ENCODE data around the gene CASR.

CASR gene

DNA sequence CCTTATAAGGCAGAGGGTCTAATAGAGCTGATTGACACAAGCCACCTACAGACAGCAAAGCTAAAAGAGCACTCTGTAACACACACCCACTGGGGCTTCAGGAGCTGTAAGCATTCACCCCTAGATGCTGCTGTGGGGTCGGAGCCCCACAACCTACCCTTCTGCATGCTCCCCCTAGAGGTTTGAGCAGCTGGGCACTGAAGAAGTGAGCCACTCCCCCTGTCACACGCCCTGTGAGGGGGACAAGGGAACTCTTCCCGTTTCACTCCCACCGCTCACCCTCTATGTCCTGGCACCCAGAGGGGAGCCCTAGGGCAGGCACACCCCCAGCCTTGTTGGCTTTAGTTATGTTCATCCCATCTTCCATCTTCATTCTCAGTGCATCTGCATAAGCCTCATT lies 132.2 kb downstream of the CASR start:
- TF ChIP-seq, protein P1, sequence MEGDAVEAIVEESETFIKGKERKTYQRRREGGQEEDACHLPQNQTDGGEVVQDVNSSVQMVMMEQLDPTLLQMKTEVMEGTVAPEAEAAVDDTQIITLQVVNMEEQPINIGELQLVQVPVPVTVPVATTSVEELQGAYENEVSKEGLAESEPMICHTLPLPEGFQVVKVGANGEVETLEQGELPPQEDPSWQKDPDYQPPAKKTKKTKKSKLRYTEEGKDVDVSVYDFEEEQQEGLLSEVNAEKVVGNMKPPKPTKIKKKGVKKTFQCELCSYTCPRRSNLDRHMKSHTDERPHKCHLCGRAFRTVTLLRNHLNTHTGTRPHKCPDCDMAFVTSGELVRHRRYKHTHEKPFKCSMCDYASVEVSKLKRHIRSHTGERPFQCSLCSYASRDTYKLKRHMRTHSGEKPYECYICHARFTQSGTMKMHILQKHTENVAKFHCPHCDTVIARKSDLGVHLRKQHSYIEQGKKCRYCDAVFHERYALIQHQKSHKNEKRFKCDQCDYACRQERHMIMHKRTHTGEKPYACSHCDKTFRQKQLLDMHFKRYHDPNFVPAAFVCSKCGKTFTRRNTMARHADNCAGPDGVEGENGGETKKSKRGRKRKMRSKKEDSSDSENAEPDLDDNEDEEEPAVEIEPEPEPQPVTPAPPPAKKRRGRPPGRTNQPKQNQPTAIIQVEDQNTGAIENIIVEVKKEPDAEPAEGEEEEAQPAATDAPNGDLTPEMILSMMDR (IDR thresholded peaks at IDR 0.05): no peak
- no peak for TF ChIP-seq ZFX (IDR thresholded peaks at IDR 0.05; ENCODE audit: borderline replicate concordance)

DNA sequence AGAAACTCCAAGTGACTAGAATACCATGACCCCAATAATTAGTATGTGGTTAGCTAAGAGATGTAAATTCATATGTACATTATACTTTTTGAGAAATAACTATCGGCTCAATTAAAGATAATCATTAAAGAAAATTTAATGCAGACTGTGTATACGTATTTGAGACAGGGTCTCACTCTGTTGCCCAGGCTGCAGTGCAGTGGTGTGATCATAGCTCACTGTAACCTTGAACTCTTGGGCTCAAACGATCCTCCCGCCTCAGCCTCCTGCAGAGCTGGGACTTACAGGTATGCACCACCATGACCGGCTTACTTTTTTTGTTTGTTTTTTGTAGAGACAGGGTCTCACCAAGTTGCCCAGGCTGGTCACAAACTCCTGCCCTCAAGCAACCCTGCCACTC lies 132.9 kb downstream of the CASR start:
- TF ChIP-seq, protein P1 (IDR thresholded peaks at IDR 0.05): no peak
- no peak for TF ChIP-seq ZFX (IDR thresholded peaks at IDR 0.05; ENCODE audit: borderline replicate concordance)
- H3K27ac ChIP-seq: no peak overlapping the region

More for the DNA sequence above, 132.2 kb downstream of the CASR start:
- H3K27ac ChIP-seq: no peak overlapping the region

DNA sequence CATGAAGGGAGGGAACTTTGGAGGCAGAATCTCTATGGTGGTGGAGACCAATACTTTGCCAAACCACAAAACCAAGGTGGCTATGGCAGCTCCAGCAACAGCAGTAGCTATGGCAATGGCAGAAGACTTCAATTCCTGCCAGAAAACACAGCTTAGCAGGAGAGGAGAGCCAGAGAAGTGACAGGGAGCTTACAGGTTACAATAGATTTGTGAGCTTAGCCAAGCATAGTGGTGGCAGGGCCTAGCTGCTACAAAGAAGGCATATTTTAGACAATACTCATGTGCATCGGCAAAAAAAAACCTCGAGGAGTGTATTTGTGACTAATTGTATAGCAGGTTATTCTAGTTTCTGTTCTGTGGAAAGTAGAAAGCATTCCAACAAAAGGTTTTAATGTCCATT lies 135.2 kb downstream of the CASR start:
- no peak overlapping the region for H3K27ac ChIP-seq
- no peak for TF ChIP-seq ZFX (IDR thresholded peaks at IDR 0.05; ENCODE audit: borderline replicate concordance)
- TF ChIP-seq, protein P1 (IDR thresholded peaks at IDR 0.05): no peak

DNA sequence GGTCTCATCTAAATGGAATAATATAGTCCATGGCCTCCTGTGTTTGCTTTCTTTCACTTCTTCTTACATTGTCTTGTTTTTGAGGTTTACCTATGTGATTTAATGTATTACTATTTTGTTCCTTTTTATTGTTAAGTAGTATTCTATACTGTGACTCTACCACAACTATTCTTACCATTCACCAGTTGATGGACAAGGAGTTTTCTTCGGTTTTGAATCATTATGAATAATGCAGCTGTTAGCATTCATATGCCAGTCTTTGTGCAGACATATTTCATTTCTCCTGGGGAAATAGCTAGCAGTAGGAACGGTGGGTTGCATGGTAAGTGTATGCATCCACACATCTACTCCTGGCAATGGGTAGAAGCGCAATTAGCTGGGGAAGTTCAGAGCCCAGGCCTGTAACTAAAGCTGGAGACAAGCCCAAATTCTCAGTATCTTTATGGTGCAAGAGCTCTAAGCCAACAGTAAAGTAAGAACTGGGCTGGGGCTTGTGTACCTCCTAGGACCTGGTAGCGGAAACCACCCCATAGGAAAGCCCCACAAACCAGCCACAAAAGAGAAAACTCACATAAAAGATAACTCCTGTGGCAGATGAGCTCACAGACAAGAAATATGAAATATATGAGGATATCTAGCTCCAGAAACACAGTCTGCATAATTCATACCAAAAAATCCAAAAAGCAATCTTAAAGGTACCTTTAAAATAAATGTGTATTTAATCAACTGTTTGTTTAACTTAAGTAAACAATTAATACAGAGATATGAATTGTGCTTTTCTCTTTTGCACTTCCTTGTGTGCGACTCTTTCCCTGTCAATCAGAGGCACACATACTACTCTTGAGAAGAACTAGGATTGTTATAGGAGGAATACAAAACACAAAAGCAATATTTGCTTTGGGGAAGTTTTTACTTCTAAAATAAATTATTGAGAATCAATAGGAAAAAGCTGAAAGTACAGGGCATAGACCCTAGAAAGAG lies 138.9 kb downstream of the CASR start:
- TF ChIP-seq, protein P1 (IDR thresholded peaks at IDR 0.05): no peak
- TF ChIP-seq ZFX (IDR thresholded peaks at IDR 0.05; ENCODE audit: borderline replicate concordance): no peak
- peak overlapping the region; percentile 38 for H3K27ac ChIP-seq

DNA sequence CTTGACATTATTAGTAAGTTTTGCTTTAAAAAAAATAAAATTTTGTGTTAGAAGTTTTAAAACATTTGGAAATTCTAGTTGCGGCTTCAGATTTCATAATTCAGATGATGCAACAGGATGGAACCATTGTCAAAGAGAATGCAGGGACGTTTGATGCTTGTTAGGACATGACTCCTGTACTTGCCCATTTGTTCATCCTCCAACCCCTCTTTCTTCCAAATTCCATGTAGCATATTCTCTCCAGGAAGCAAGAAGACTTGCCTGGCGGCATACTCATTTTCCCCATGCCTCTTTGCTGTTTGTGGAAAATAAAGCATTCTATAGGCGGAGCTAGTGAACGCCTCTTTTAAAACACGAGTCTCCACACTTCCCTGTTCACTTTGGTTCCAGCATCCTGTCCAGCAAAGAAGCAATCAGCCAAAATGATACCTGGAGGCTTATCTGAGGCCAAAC lies 141.4 kb downstream of the CASR start, which contains the start of gene CSTA:
CSTA (plus strand) TSS at position 378 of the 453 bp plus-strand sequence; CDS start at position 423, 45 bp downstream.
- TF ChIP-seq, protein P1 (IDR thresholded peaks at IDR 0.05): no peak
- no peak for TF ChIP-seq ZFX (IDR thresholded peaks at IDR 0.05; ENCODE audit: borderline replicate concordance)
- no peak within 1 kb of the TSS for H3K27ac ChIP-seq

DNA sequence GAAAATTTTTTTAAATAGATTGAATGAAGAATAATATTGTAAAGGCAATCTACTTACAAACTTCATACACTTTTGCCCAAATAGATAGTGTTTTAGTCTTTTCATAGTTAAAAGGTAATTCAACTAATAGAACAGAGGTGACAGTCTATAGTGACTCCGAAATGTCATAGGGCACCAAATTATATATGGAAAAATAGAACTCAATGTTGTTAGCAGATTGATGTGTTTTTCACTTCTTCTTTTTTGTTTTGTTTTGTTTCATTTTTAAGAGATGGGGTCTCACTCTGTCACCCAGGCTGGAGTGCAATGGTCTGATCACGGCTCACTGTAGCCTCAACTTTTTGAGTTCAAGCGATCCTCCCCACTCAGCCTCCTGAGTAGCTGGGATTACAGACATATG lies 142.3 kb downstream of the CASR start:
- TF ChIP-seq ZFX (IDR thresholded peaks at IDR 0.05; ENCODE audit: borderline replicate concordance): no peak
- TF ChIP-seq, protein P1 (IDR thresholded peaks at IDR 0.05): no peak
- H3K27ac ChIP-seq: no peak overlapping the region

DNA sequence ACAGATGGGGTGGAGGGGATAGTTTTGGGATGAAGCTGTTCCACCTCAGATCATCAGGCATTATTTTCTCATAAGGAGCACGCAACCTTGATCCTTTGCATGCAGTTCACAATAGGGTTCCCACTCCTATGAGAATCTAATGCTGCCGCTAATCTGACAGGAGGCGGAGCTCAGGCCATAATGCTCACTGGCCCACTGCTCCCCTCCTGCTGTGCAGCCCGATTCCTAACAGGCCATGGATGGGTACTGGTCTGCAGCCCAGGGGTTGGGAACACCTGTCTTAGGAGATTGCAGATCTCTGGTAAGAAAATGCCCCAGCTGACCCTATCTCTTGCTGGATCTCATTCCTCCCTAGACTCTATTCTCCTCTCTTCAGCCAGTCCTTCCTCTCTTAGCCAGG lies 148.4 kb downstream of the CASR start:
- no peak for TF ChIP-seq ZFX (IDR thresholded peaks at IDR 0.05; ENCODE audit: borderline replicate concordance)
- TF ChIP-seq, protein P1 (IDR thresholded peaks at IDR 0.05): no peak
- H3K27ac ChIP-seq: no peak overlapping the region

Data from 22Rv1 (cell line).